NCI-H82 (cell line): ENCODE measurements around the gene ARPP19.
"Not testable (repeated sequence)": the region's sequence is repeated elsewhere in the genome, so short reads cannot be mapped to it uniquely, and the experiment has no call there.

ENCODE experiments used
- DNase-seq: peaks from one replicate; lab custom pipeline; 2025; lab: John Stamatoyannopoulos, UW

The ARPP19 gene, protein sequence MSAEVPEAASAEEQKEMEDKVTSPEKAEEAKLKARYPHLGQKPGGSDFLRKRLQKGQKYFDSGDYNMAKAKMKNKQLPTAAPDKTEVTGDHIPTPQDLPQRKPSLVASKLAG

DNA sequence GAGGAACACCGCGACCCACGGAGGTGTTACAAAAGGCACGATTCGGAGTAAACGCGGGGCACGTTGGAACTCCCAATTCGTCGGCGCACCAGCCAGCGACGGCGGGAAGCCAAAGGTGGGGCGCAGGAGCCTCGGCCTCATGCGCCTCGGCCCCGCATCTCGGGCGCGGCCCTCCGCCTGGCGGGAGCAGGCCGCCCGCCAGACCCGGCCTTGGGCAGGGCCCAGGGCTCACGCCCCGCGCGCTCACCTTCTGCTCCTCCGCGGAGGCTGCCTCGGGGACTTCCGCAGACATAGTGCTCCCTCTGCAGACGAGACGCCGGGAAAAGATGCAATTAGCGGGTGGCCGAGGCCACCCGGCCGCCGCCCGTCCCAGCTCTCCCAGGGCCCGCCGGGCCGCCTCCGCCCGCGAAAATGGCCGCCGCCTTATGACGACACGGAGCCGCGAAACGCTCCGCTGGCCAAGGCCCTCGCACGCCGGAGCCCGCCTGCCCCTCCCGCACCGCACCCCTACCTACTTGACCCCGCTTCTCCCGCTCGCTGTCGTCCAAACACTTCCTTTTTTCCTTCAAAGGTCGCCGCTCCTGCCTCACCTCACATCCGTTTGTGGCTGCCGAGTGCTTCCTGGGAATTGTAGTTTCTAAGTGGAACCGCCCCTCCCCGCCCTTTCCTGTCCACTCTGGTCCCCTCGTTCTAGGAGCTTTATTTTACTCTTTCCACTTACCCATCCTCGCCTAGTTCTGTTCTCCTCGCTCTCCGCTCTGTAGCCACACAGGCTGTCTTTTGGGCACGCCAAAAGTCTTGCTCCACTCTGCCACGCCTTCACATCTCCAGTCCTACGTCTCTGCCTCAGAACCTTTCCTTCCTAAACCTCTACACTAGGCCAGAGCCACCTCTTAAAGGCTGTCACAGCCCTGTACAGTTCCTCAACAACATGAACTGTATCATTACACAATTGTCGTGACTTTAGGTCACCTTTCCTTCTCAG is at the start of gene ARPP19:
Gene ARPP19 (minus strand): TSS at position 430 of the 985 bp plus-strand sequence. CDS start 138 bp downstream, at position 292.
- DNase-seq = peak; percentile 98

DNA sequence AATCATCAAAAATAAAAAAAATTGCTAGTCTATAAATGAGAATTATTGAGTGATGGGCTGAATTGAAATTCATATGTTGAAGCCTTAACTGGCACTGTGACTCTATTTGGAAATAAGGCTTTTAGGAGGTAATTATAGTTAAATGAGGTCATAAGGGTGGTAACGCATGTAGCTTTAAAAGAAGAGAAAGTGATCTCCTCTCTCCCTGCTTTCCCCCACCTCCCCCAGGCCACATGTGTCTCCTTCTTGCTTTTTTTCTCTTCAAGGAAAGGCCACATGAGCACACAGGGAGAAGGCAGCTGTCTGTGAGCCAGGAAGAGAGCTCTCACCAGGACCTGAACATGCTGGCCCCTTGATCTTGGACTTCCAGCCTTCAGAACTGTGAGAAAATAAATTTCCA is 48.2 kb upstream of the ARPP19 start:
- DNase-seq = peak; percentile 6

DNA sequence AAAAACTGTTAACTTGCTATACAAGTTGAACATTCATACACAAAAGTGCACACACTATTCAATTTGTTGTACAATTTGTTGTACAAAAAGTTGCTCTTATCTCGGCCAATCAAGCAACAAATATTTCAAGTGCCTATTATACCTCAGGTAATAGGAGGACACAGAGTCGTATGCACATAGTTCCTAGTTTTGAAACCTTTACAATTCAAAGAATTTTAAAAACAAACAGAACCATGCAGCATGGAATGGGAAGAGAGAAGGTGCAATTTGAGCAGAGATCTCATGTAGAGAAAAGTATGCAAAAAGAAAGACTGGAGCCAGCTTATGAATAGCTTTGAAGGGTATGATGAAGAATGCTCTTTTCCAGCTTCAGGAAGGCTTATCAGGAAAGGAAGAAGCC is 46.5 kb upstream of the ARPP19 start:
- no peak for DNase-seq

DNA sequence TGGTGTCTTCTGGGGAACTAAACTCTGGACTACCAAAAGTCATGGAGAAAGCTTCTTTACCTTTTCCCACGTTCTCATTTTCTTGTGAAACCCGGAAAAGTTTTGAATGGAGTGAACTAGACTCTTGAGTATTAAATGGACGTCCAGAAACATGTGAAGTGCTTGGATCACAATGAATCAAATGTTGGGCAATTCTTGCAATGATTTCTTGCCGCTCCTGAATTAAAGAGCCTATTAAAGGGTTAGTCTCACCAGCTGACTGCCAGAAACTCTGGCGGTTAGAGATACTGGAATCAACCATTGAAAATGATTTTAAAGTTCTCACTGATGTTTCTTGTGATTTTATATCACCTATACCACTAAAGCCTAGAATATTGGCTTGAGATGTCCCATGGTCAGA is 40.8 kb upstream of the ARPP19 start:
- DNase-seq = no peak

DNA sequence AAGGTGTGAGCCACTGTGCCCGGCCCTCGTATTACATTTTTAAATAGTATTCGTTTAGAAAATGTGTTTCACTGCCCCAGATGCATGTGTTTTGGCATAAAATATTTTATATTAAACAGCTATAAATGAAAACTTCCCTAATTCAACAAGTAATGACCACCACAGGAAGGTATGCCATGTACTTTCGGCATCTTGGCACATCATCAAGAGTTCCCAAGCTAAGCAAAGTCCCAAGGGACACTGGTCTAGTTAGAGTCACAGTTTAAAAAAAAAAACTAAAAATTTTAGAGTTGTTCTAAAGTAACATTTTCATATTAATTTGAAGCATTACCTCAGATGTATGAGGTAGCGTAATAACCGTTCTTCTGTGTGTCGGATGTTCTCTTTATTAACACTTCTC is 15.6 kb upstream of the ARPP19 start:
- no peak for DNase-seq

DNA sequence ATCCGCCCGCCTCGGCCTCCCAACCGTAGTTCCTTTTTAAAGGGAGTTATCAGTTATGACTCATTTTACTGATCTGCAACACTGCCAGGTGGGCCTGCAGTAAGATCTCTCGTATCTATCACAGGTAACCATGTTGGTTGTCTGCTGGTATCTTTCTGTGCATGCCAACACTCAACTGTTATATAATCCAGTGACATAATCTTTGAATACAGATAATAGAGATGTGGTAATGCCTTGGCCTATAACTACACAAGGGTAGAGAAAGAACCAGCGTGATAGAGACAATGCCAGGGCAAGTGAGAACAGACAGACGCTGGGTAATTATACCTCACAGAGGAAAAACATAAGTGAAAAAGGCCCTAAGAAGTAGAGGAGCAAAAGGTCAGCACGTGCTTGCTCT is 11.0 kb upstream of the ARPP19 start:
- no peak for DNase-seq

DNA sequence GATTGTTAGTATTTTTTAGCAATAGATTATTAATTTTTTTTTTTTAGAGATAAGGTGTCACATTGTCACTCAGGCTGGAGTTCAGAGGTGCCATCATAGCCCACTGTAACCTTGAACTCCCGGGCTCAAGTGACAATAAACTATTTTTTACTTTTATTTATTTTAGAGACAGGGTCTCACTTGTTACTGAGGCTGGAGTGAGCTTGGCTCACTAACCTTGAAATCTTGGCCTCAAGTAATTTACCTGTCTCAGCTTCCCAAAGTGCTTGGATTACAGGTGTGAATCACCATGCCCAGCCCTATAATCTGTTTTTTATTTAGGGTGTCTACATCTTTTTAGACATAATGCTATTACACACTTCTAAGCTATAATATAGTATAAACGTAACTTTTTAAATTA is 7.9 kb upstream of the ARPP19 start:
- DNase-seq = no peak

DNA sequence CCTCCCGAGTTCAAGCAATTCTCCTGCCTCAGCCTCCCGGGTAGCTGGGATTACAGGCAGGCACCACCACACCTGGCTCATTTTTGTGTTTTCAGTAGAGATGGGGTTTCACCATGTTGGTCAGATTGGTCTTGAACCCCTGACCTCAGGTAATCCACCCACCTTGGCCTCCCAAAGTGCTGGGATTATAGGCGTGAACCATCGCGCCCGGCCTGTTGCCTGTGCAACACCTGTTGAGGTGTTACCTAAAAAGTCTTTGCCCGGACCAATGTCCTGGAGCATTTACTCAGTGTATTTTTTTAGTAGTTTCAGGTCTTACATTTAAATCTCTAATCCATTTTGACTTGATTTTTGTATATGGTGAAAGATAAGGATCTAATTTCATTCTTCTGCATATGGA is 6.7 kb upstream of the ARPP19 start:
- not testable (repeated sequence) for DNase-seq

DNA sequence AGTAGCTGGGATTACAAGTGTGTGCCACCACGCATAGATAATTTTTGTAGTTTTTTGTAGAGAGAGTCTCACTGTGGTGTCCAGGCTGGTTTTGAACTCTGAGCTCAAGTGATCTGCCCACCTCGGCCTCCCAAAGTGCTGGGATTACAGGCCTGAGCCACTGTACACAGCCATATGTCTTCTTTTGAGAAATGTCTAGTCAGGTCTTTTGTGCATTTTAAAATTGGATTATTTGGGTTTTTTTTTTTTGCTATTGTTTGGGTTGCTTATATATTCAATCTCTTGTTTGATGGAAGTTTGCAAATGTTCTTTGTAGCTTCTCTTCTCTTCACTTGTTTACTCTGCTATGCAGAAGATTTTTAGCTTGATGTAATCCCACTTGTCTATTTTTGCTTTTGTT is 6.2 kb upstream of the ARPP19 start:
- no peak for DNase-seq

DNA sequence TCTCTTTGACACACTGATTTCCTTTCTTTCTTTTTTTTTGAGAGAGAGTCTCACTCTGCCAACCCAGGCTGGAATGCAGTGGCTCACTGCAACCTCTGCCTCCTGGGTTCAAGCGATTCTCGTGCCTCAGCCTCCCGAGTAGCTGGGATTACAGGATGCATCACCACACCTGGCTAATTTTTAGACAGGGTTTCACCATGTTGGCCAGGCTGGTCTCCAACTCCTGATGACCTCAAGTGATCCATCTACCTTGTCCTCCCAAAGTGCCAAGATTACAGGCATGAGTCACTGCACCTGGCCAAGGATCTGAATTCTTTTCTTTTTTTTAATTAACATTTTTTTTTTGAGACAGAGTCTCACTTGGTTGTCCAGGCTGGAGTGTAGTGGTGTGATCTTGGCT is 5.8 kb upstream of the ARPP19 start:
- not testable (repeated sequence) for DNase-seq

DNA sequence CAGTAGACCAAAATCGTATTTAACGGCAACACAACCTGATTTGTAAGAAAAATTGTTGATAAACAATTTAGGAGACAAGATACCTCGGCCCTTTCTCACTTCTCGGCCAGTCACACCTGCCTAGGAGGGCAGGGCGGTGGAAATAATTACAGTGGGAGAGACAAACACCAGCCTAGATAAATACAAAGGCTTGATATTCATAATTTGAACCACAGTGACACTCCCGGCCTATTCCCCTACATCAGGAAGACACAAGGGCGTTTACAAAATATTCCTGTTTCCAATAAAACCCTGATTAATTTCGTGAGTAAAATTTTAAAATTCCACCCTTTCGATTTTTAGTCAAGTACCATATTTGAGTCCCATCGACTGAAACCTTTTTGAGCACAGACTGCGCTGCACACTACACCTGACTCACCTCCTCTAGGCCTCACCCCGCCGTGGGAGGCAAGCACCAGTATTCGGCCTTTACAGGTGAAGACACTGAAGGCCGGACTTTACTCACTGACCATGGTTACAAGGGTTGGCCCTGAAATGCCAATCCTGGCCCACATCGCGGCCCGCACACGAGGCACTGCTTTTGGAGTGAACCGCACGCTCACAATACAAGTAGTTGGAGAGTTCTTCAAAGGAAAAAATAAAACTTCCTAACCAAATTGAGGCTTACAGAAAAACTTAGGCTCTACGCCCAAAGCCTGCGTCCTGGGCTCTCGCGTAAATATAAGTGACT is 794 bp downstream of the ARPP19 start:
- no peak for DNase-seq

DNA sequence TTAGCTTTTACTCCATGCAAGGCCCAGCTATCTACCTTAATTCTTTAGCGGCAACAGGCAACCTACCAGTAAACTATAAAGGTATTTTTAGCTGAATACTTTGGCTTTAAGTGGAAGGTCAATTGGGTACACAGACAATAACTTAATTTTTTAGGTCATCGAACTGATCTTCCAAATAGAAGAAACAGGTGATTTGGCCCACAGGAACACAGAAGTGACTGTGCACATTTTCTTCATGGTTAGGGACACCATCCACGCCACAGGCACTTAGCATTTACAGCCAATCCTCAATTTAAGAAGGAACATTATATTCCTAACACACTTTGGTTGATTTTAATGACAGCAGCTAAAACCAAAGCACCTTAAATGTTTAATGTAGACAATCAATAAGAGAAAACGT is 1.9 kb downstream of the ARPP19 start:
- peak; percentile 31 for DNase-seq

DNA sequence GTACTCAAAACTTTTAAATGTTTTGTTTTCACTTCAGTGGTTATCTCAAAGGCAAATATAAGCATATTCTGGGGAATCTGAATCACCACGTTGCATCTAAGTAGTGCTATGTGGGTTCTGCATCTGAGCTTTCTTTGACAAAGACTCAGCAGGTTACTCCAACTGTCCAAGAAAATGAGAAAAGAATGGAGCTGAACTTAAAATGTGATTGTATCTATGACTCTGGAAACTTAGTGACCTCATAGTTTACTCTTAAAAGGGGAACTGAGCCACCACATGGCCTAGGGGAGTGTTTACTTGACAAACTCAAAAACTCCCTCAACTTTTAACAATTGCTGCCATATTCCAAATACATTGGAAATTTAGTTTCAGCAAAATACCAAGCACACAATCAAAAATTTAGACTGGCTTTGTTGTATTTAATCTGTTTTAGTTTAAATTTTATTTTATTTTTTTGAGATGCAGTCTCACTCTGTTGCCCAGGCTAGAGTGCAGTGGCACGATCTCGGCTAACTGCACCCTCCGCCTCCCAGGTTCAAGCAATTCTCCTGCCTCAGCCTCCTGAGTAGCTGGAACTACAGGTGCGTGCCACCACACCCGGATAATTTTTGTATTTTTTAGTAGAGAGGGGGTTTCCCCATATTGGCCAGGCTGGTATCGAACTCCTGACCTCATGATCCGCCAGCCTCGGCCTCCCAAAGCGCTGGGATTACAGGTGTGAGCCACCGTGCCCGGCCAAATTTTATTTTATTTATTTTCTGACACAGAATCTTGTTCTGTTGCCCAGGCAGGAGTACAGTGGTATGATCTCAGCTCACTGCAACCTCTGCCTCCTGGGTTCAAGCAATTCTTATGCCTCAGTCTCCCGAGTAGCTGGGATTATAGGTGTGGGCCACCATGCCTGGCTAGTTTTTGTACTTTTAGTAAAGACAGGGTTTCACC is 3.1 kb downstream of the ARPP19 start:
- DNase-seq = not testable (repeated sequence)

DNA sequence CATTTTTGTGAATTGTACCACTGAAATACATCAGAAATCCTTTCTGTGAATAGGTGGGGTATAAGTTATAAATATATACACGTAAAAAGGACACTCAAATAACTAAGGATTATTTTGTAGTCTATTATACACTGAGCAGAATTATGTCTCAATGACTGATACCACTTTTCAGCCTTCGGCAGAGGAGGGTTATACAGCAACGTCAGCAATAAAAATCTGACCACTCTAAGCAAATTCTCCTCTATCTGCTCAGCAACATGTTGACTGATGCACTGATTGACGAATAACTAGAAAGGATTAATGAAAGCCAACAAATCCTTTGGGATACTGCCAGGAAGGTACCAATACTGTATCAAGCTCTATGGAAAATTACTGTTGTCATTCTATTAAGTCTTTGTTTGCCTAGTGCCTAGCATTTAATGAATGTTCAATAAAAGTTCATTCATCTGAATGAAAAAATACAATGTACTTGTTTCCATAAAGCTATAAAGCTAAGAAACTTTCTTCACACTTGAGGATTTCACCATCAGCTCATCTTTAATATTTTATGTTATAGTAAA is 5.2 kb downstream of the ARPP19 start:
- DNase-seq = peak; percentile 91

DNA sequence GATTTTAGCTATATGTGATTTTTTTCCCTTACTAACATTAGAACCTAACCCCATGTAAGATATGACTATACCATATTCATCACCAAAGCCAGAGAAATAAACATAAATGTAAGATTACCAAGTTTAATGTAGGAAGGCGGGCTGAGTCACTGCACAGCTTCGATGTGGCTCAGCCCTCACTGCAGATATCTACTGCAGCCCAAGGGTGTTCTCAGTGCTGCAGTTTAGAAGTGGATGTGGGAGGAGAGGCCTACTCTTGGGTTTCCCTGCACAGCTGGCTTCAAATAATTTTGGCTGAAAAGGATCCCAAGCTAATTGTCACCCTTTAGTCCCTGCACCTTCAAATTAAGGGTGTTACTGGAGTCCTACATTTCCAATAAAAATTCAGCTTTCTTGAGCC is 9.3 kb downstream of the ARPP19 start:
- DNase-seq = peak; percentile 49

DNA sequence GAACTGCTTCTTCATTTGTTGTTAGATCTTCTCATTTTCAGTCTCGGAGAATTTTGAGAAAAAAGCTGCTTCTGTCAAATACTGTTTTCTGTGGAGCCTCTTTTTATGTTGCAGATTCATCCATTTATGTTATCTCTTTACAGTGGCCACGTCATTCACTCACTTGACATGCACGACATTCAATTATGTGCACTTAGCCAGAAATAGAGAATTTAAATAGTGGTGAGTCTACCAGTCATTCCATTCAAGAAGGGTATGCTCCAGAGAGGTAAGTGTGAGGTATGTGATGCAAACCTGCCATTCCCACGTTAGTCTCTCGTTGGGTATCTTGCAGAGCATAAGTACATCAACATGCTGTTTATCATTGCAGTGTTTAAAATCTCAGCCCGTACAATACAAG is 9.8 kb downstream of the ARPP19 start:
- no peak for DNase-seq

DNA sequence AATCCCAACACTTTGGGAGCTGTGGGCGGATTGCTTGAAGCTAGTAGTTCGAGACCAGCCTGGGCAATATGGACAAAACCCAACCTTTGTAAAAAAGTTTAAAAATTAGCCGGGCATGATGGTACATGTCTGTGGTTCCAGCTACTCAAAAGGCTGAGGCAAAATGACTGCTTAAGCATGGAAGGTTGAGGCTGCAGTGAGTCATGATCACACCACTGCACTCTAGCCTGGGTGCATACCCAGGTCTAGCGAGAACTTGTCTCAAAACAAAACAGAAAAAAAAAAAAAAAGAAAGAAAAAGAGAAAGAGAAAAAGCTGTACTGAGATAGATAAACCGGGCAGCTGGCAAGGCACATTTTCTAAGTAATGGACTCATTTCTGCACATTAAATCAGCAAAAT is 10.6 kb downstream of the ARPP19 start:
- DNase-seq = no peak

DNA sequence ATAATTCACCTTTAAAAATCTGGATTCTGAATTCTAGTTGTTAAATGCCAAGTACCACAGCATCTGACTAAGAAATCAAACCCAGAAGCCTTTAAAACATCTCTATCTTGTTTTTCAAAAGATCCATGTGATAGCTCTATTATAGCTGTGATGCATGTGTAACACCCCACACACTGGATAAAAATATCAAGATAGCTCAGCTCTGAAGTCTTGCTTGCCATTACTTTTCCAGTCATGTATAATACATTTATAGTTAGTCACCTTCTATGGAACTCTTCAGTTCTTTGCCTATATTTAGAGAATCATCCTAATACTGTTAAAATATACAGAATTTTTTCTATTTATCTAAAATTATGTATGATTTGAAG is 11.6 kb downstream of the ARPP19 start:
- DNase-seq = no peak

DNA sequence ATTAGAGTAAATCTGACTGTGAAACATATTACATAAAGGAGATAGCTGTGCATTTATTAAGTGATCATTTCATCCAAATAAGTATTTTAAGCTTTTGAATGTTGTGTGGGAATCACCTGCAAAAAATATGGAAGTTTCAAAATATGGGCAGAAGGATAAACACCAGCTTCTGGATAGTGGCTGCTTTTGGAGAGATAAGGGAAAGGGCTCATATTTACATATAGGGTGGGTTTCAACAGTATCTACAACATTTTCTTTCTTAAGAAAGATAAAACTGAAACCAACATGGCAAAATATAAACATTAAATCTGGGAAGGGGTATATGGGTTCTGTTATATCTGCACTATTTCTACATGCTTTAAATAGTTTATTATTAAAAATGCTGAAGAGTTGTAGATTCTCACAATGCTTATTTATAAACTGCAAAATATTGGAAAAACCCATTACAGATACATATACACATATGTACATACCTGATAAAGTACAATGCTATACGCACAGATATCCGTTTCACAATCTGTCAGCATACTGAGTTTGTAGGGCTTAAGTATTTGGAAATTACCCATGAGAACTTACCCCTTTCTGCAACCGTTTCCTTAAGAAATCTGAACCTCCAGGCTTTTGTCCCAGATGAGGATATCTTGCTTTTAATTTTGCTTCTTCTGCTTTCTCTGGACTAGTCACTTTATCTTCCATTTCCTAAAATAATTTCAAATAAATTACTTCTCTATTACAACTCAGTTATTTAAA is 12.1 kb downstream of the ARPP19 start:
- no peak for DNase-seq

DNA sequence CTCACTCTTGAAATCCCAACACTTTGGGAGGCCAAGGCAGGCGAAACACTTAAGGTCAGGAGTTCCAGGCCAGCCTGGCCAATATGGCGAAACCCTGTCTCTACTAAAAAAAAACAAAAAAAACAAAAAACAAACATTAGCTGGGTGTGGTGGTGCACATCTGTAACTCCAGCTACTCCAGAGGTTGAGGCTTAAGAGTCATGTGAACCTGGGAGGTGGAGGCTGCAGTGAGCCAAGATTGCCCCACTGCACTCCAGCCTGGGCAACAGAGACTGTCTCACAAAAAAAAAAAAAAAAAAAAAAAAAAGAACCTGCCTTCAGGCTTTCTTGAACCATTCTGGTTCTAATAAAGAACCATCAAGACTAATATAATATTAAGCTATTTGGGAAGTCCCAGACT is 16.5 kb downstream of the ARPP19 start:
- DNase-seq = no peak

DNA sequence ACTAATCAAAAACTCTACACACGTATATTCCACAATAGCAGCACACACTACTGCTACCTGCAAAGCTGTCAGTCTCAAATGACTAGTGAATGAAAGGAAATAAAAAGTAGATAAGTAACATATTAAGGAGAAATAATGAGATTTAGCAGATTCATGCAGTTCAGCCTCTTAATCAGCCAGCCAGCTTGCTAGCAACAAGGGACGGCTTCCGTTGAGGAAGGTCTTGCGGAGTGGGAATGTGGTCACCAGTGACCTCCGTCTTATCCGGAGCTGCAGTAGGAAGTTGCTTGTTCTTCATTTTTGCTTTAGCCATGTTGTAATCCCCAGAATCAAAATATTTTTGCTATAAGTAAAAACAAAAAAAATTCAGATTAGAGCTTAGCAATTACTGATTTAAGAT is 17.1 kb downstream of the ARPP19 start:
- DNase-seq = no peak
